GM23338 (cell line): ENCODE results near the gene MAN2A2. TPM values are rescaled to one million over a fixed set of nuclear protein-coding genes. Genes with fewer than 3 reads are reported as not detected.

Experiments used
- ATAC-seq: fragments of 200-7000 bp; cut with Tn5 transposase; 3 replicates; pipeline ENCODE4 v1.9.1; 2020
- DNase-seq: peaks from one replicate; pipeline ENCODE4 v3.0.0-alpha.2; 2015; ENCODE audit warnings: low spot score
- H2AFZ ChIP-seq: fragments of 200-600 bp; sonication (generic); 2 replicates; pipeline ENCODE4 v1.8.0; 2016; ENCODE audit warnings: antibody characterized with exemption, mild to moderate bottlenecking, moderate library complexity
- H3F3A ChIP-seq: fragments of 200-600 bp; sonication (generic); replicated peaks from 2 replicates; pipeline ENCODE4 v1.8.0; 2017; ENCODE audit warnings: antibody characterized with exemption, mixed run types, low read depth
- H3K27ac ChIP-seq: fragments of 200-600 bp; sonication (generic); 2 replicates; pipeline ENCODE4 v1.6.1; 2016; ENCODE audit warnings: low read depth
- H3K27me3 ChIP-seq: fragments of 200-600 bp; sonication (generic); 2 replicates; pipeline ENCODE4 v1.8.0; 2016; ENCODE audit warnings: mild to moderate bottlenecking, mixed run types, moderate library complexity; ENCODE audit not compliant: insufficient read depth
- H3K36me3 ChIP-seq: fragments of 200-600 bp; sonication (generic); 2 replicates; pipeline ENCODE4 v1.8.0; 2016; ENCODE audit warnings: mild to moderate bottlenecking; ENCODE audit not compliant: insufficient read depth
- H3K4me1 ChIP-seq: fragments of 200-600 bp; sonication (generic); 2 replicates; pipeline ENCODE4 v1.8.0; 2016; ENCODE audit warnings: mild to moderate bottlenecking, moderate library complexity; ENCODE audit not compliant: insufficient read depth
- H3K4me2 ChIP-seq: fragments of 200-600 bp; sonication (generic); 2 replicates; pipeline ENCODE4 v1.7.1; 2017; ENCODE audit warnings: mixed run types
- H3K4me3 ChIP-seq: fragments of 200-600 bp; sonication (generic); 2 replicates; pipeline ENCODE4 v1.6.1; 2016; ENCODE audit warnings: mixed run types
- H3K79me2 ChIP-seq: fragments of 200-600 bp; sonication (generic); replicated peaks from 2 replicates; pipeline ENCODE4 v1.8.0; 2017; ENCODE audit warnings: mild to moderate bottlenecking; ENCODE audit not compliant: insufficient read depth
- H3K9me2 ChIP-seq: fragments of 200-600 bp; sonication (generic); 2 replicates; pipeline ENCODE4 v1.8.0; 2017; ENCODE audit not compliant: insufficient read depth
- H4K20me1 ChIP-seq: fragments of 200-600 bp; sonication (generic); replicated peaks from 2 replicates; pipeline ENCODE4 v1.8.0; 2017; ENCODE audit warnings: mild to moderate bottlenecking; ENCODE audit not compliant: insufficient read depth
- H3K27ac Mint-ChIP-seq: 2 replicates; pipeline ENCODE4 v1.8.0; 2020; ENCODE audit warnings: inconsistent platforms, mild to moderate bottlenecking, moderate library complexity, mixed read lengths
- H3K27me3 Mint-ChIP-seq: 3 replicates; pipeline ENCODE4 v1.8.0; 2022; ENCODE audit warnings: low read depth, mild to moderate bottlenecking, moderate library complexity, mixed read lengths, inconsistent platforms; ENCODE audit not compliant: insufficient read depth, poor library complexity
- H3K36me3 Mint-ChIP-seq: 3 replicates; pipeline ENCODE4 v1.8.0; 2021; ENCODE audit warnings: low read depth, mild to moderate bottlenecking, inconsistent platforms, moderate library complexity, mixed read lengths
- H3K4me1 Mint-ChIP-seq: 3 replicates; pipeline ENCODE4 v1.8.0; 2020; ENCODE audit warnings: mild to moderate bottlenecking, inconsistent platforms, mixed read lengths
- H3K4me3 Mint-ChIP-seq: 3 replicates; pipeline ENCODE4 v1.8.0; 2021; ENCODE audit warnings: moderate library complexity, mild to moderate bottlenecking, inconsistent platforms, mixed read lengths
- H3K9me3 Mint-ChIP-seq: 3 replicates; pipeline ENCODE4 v1.8.0; 2020; ENCODE audit warnings: moderate library complexity, mild to moderate bottlenecking, inconsistent platforms, mixed read lengths
- CREB1 ChIP-seq: fragments of 250-450 bp; sonication (Bioruptor Pico); IDR thresholded peaks from 2 replicates; pipeline ENCODE4 v1.5.0; 2020; ENCODE audit warnings: low read depth, mild to moderate bottlenecking, moderate library complexity
- ETS1 ChIP-seq: IDR thresholded peaks from 2 replicates; pipeline ENCODE4 v1.6.1; 2016; ENCODE audit warnings: antibody characterized with exemption
- EZH2phosphoT487 ChIP-seq: fragments of 200-600 bp; sonication (generic); IDR thresholded peaks from one replicate; pipeline ENCODE4 v1.8.1; 2018; ENCODE audit warnings: antibody characterized with exemption; ENCODE audit not compliant: unreplicated experiment
- NANOG ChIP-seq: IDR thresholded peaks from 2 replicates; pipeline ENCODE4 v1.6.1; 2016; ENCODE audit warnings: antibody characterized with exemption, borderline replicate concordance
- POLR2AphosphoS5 ChIP-seq: IDR thresholded peaks from 2 replicates; pipeline ENCODE4 v1.6.1; 2016; ENCODE audit warnings: antibody characterized with exemption, low read depth
- STAT1 ChIP-seq: IDR thresholded peaks from one replicate; pipeline ENCODE4 v1.6.1; 2016; ENCODE audit warnings: antibody characterized with exemption; ENCODE audit not compliant: unreplicated experiment
- ZNF114 ChIP-seq: fragments of 250-450 bp; sonication (Bioruptor Pico); IDR thresholded peaks from 2 replicates; pipeline ENCODE4 v1.5.0; 2020; ENCODE audit warnings: mild to moderate bottlenecking, moderate library complexity
- ZNF331 ChIP-seq: fragments of 250-450 bp; sonication (Bioruptor Pico); IDR thresholded peaks from 2 replicates; pipeline ENCODE4 v1.5.0; 2020; ENCODE audit warnings: low read depth, mild to moderate bottlenecking, moderate library complexity
- polyA plus RNA-seq: library from polyadenylated mRNA; unstranded; fragments of >200 nt; fragmentation: Nextera tagmentation; extraction: Ambion mirVana; gene quantifications from 2 replicates; pipeline ENCODE4 v1.2.1, GENCODE V29; 2016
- total RNA-seq: library from RNA; depleted of rRNA; stranded (reverse); fragments of >200 nt; shearing (Covaris generic); gene quantifications from 2 replicates; pipeline ENCODE4 v1.2.3, GENCODE V29; 2014
- TF ChIP-seq, protein P1 (sequence below): IDR thresholded peaks from one replicate; pipeline ENCODE4 v1.6.1; 2018; ENCODE audit warnings: antibody characterized with exemption; ENCODE audit not compliant: unreplicated experiment
- TF ChIP-seq, protein P2 (sequence below): fragments of 250-450 bp; sonication (Bioruptor Pico); IDR thresholded peaks from 2 replicates; pipeline ENCODE4 v1.5.0; 2020; ENCODE audit warnings: mild to moderate bottlenecking, moderate library complexity

Gene MAN2A2
- total and polyA plus RNA-seq, 2 experiments from 2014 or later = 8.2 to 17.1 TPM

DNA sequence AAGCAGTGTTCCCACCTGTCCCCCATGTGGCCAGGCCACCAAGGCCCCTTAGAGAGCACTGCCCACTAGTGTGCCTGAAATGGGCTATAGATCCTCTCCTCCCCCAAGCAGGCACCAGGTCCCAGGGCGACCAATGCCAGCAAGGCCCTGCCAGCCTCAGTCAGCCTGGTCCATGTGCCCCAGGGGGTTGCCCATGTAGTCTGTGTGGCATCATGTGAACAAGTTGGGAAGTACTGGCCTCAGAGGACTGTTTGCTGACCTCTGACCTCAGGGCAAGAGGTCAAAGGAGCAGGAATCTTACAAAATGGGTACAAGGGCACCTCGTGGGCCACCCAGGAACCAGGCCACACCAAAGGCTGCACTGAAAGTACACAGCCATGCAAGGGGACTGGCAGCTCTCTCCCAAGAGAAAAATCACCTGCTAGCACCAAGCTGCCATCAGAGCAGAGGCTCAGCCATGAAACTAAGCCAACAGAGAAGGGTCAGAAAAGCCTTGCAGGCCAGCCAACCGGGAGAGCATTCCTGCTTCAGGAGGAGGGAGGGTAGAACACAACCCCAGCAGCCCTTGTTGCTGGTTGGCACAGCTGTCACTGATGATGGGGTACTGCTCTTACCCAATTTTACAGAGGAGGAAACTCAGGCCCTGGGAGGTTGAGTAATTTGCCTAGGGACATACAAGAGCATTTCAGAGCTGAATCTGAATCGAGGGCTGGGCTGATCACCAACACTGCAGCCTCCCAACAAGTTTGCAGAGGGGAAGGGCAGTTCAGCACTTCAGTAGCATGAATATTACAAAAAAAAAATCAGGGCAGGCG, 39.9 kb upstream of the MAN2A2 start:
- Mint-ChIP-seq H3K4me1 (peaks cover 21% of the 10 kb centered on the region), H3K27ac (no peak overlapping the region), H3K36me3 (no peaks in the 10 kb centered on the region), H3K9me3 (no peaks in the 10 kb centered on the region), H3K27me3 (peaks cover 5% of the 10 kb centered on the region), H3K4me3 (no peak overlapping the region)
- no peaks in the 10 kb centered on the region for H3K9me2 ChIP-seq
- no peaks in the 10 kb centered on the region for H3K36me3 ChIP-seq
- no peak overlapping the region for H3K4me3 ChIP-seq
- H3K4me1 ChIP-seq = peaks cover 12% of the 10 kb centered on the region
- H3K79me2 ChIP-seq = no peaks in the 10 kb centered on the region
- H2AFZ ChIP-seq = no peak overlapping the region; the same call in 1 of the 2 replicates
- no peaks in the 10 kb centered on the region for H3K27me3 ChIP-seq
- H3F3A ChIP-seq = no peaks in the 10 kb centered on the region
- no peak for DNase-seq
- H4K20me1 ChIP-seq = no peaks in the 10 kb centered on the region
- H3K27ac ChIP-seq = no peak overlapping the region
- no peak overlapping the region for H3K4me2 ChIP-seq
- ATAC-seq = no peak
- TF ChIP-seq STAT1 (no peak), CREB1 (CRISPR knock-in tag) (no peak), ZNF114 (no peak), ETS1 (no peak), NANOG (no peak), EZH2phosphoT487 (no peak), POLR2AphosphoS5 (no peak), ZNF331 (CRISPR knock-in tag) (no peak)
- TF ChIP-seq, protein P1, sequence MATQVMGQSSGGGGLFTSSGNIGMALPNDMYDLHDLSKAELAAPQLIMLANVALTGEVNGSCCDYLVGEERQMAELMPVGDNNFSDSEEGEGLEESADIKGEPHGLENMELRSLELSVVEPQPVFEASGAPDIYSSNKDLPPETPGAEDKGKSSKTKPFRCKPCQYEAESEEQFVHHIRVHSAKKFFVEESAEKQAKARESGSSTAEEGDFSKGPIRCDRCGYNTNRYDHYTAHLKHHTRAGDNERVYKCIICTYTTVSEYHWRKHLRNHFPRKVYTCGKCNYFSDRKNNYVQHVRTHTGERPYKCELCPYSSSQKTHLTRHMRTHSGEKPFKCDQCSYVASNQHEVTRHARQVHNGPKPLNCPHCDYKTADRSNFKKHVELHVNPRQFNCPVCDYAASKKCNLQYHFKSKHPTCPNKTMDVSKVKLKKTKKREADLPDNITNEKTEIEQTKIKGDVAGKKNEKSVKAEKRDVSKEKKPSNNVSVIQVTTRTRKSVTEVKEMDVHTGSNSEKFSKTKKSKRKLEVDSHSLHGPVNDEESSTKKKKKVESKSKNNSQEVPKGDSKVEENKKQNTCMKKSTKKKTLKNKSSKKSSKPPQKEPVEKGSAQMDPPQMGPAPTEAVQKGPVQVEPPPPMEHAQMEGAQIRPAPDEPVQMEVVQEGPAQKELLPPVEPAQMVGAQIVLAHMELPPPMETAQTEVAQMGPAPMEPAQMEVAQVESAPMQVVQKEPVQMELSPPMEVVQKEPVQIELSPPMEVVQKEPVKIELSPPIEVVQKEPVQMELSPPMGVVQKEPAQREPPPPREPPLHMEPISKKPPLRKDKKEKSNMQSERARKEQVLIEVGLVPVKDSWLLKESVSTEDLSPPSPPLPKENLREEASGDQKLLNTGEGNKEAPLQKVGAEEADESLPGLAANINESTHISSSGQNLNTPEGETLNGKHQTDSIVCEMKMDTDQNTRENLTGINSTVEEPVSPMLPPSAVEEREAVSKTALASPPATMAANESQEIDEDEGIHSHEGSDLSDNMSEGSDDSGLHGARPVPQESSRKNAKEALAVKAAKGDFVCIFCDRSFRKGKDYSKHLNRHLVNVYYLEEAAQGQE = no peak
- TF ChIP-seq, protein P2, sequence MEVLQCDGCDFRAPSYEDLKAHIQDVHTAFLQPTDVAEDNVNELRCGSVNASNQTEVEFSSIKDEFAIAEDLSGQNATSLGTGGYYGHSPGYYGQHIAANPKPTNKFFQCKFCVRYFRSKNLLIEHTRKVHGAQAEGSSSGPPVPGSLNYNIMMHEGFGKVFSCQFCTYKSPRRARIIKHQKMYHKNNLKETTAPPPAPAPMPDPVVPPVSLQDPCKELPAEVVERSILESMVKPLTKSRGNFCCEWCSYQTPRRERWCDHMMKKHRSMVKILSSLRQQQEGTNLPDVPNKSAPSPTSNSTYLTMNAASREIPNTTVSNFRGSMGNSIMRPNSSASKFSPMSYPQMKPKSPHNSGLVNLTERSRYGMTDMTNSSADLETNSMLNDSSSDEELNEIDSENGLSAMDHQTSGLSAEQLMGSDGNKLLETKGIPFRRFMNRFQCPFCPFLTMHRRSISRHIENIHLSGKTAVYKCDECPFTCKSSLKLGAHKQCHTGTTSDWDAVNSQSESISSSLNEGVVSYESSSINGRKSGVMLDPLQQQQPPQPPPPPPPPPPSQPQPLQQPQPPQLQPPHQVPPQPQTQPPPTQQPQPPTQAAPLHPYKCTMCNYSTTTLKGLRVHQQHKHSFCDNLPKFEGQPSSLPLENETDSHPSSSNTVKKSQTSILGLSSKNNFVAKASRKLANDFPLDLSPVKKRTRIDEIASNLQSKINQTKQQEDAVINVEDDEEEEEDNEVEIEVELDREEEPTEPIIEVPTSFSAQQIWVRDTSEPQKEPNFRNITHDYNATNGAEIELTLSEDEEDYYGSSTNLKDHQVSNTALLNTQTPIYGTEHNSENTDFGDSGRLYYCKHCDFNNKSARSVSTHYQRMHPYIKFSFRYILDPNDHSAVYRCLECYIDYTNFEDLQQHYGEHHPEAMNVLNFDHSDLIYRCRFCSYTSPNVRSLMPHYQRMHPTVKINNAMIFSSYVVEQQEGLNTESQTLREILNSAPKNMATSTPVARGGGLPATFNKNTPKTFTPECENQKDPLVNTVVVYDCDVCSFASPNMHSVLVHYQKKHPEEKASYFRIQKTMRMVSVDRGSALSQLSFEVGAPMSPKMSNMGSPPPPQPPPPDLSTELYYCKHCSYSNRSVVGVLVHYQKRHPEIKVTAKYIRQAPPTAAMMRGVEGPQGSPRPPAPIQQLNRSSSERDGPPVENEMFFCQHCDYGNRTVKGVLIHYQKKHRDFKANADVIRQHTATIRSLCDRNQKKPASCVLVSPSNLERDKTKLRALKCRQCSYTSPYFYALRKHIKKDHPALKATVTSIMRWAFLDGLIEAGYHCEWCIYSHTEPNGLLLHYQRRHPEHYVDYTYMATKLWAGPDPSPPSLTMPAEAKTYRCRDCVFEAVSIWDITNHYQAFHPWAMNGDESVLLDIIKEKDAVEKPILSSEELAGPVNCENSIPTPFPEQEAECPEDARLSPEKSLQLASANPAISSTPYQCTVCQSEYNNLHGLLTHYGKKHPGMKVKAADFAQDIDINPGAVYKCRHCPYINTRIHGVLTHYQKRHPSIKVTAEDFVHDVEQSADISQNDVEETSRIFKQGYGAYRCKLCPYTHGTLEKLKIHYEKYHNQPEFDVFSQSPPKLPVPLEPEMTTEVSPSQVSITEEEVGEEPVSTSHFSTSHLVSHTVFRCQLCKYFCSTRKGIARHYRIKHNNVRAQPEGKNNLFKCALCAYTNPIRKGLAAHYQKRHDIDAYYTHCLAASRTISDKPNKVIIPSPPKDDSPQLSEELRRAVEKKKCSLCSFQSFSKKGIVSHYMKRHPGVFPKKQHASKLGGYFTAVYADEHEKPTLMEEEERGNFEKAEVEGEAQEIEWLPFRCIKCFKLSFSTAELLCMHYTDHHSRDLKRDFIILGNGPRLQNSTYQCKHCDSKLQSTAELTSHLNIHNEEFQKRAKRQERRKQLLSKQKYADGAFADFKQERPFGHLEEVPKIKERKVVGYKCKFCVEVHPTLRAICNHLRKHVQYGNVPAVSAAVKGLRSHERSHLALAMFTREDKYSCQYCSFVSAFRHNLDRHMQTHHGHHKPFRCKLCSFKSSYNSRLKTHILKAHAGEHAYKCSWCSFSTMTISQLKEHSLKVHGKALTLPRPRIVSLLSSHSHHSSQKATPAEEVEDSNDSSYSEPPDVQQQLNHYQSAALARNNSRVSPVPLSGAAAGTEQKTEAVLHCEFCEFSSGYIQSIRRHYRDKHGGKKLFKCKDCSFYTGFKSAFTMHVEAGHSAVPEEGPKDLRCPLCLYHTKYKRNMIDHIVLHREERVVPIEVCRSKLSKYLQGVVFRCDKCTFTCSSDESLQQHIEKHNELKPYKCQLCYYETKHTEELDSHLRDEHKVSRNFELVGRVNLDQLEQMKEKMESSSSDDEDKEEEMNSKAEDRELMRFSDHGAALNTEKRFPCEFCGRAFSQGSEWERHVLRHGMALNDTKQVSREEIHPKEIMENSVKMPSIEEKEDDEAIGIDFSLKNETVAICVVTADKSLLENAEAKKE (CRISPR knock-in tag) = no peak
